SHP77 (cell line): ENCODE results near the gene MAP4K3.

Experiments
- DNase-seq, 2 experiments: peaks; one replicate each; lab custom pipeline; 2025; lab: John Stamatoyannopoulos, UW

Gene MAP4K3

GRCh38 chr2:39241588-39241987, 195.5 kb downstream of the MAP4K3 start:
- no peak for DNase-seq

GRCh38 chr2:39240758-39241157, 196.3 kb downstream of the MAP4K3 start:
- DNase-seq: no peak

- DNase-seq: no peak
Measured at GRCh38 chr2:39234754-39235153, 202.3 kb downstream of the MAP4K3 start.

GRCh38 chr2:39232141-39232540, 204.9 kb downstream of the MAP4K3 start:
- DNase-seq: no peak

GRCh38 chr2:39228413-39229209, 208.5 kb downstream of the MAP4K3 start:
- peak; percentile 20 for DNase-seq

GRCh38 chr2:39227628-39228412, 209.3 kb downstream of the MAP4K3 start:
- DNase-seq: peak; percentile 48 to 67

- DNase-seq: no peak
Measured at GRCh38 chr2:39225567-39225966, 211.5 kb downstream of the MAP4K3 start.

GRCh38 chr2:39223909-39224308, 213.2 kb downstream of the MAP4K3 start:
- DNase-seq: no peak

- DNase-seq: no peak
Measured at GRCh38 chr2:39221459-39221858, 215.6 kb downstream of the MAP4K3 start.

- no peak for DNase-seq
Measured at GRCh38 chr2:39220136-39220535, 216.9 kb downstream of the MAP4K3 start.

GRCh38 chr2:39218391-39218790, 218.7 kb downstream of the MAP4K3 start:
- DNase-seq: no peak

- DNase-seq: no peak
Measured at GRCh38 chr2:39217192-39217550, 219.9 kb downstream of the MAP4K3 start.

- no peak for DNase-seq
Measured at GRCh38 chr2:39216346-39217191, 220.5 kb downstream of the MAP4K3 start.

GRCh38 chr2:39215545-39215944, 221.5 kb downstream of the MAP4K3 start:
- DNase-seq: no peak

- no peak for DNase-seq
Measured at GRCh38 chr2:39213015-39213414, 224.1 kb downstream of the MAP4K3 start.

- no peak for DNase-seq
Measured at GRCh38 chr2:39210846-39211245, 226.2 kb downstream of the MAP4K3 start.

GRCh38 chr2:39203382-39203781, 233.7 kb downstream of the MAP4K3 start:
- no peak for DNase-seq

GRCh38 chr2:39202639-39203369, 234.3 kb downstream of the MAP4K3 start:
- no peak for DNase-seq
